Esophagus squamous epithelium (tissue), 4 donors: ENCODE data around the gene RANBP3.

Experiments
- CTCF ChIP-seq, 6 experiments: fragments of 450-650 bp in 4 of 6; fragments of 200-600 bp in 2 of 6; sonication (generic) in 2 of 6; IDR thresholded peaks; one replicate each; pipeline ENCODE4 v1.5.1; 2016 to 2019; ENCODE audit warnings: antibody characterized with exemption in 6 of 6, mild to moderate bottlenecking in 4 of 6, moderate library complexity in 4 of 6
- POLR2A ChIP-seq, 4 donors: fragments of 450-650 bp; IDR thresholded peaks; one replicate each; pipeline ENCODE4 v1.6.1; 2017; ENCODE audit warnings: antibody characterized with exemption in 4 of 4, mild to moderate bottlenecking in 4 of 4, moderate library complexity in 3 of 4

- TF ChIP-seq CTCF (IDR thresholded peaks at IDR 0.05) (no peak), POLR2A (IDR thresholded peaks at IDR 0.05) (no peak)
Observed at GRCh38 chr19:6011794-6012193, 33.9 kb upstream of the RANBP3 start.
